HG03095 (cell line): ENCODE results near the gene KRTAP5-9.
"Not testable (repeated sequence)": the region's sequence is repeated elsewhere in the genome, so short reads cannot be mapped to it uniquely, and the experiment has no call there.

ENCODE experiments used
- ATAC-seq: cut with Tn5 transposase; IDR thresholded peaks from one replicate; pipeline ENCODE4 v1.9.1; 2021; ENCODE audit warnings: moderate library complexity; ENCODE audit not compliant: unreplicated experiment

KRTAP5-9 gene

GRCh38 chr11:71548120-71548519 is at the start of gene KRTAP5-9:
KRTAP5-9 (plus strand) TSS chr11:71548420; CDS start chr11:71548658, 238 bp downstream.
- ATAC-seq: no peak

- ATAC-seq: no peak
Measured at GRCh38 chr11:71499125-71499524, 49.1 kb upstream of the KRTAP5-9 start.

- no peak for ATAC-seq
Measured at GRCh38 chr11:71499546-71499945, 48.7 kb upstream of the KRTAP5-9 start.

GRCh38 chr11:71500601-71501021 is 47.6 kb upstream of the KRTAP5-9 start:
- no peak for ATAC-seq

- ATAC-seq: no peak
Measured at GRCh38 chr11:71501071-71501985, 46.9 kb upstream of the KRTAP5-9 start.

- no peak for ATAC-seq
Measured at GRCh38 chr11:71502026-71502425, 46.2 kb upstream of the KRTAP5-9 start.

- ATAC-seq: no peak
Measured at GRCh38 chr11:71502871-71503435, 45.3 kb upstream of the KRTAP5-9 start.

- no peak for ATAC-seq
Measured at GRCh38 chr11:71504531-71504930, 43.7 kb upstream of the KRTAP5-9 start.

- no peak for ATAC-seq
Measured at GRCh38 chr11:71505001-71505400, 43.2 kb upstream of the KRTAP5-9 start.

- no peak for ATAC-seq
Measured at GRCh38 chr11:71505781-71506180, 42.4 kb upstream of the KRTAP5-9 start.

GRCh38 chr11:71507102-71507501 is 41.1 kb upstream of the KRTAP5-9 start:
- ATAC-seq: no peak

GRCh38 chr11:71518506-71519471 is 29.4 kb upstream of the KRTAP5-9 start:
- ATAC-seq: no peak

GRCh38 chr11:71519546-71519945 is 28.7 kb upstream of the KRTAP5-9 start:
- no peak for ATAC-seq

GRCh38 chr11:71525188-71525937 is 22.9 kb upstream of the KRTAP5-9 start:
- ATAC-seq: no peak

GRCh38 chr11:71525938-71526495 is 22.2 kb upstream of the KRTAP5-9 start:
- no peak for ATAC-seq

- ATAC-seq: not testable (repeated sequence)
Measured at GRCh38 chr11:71526796-71527575, 21.2 kb upstream of the KRTAP5-9 start, which contains the start of gene KRTAP5-7. KRTAP5-7 (plus strand) TSS chr11:71527267; CDS start chr11:71527301, 34 bp downstream.

GRCh38 chr11:71527576-71528210 is 20.5 kb upstream of the KRTAP5-9 start:
- no peak for ATAC-seq

GRCh38 chr11:71530602-71531001 is 17.6 kb upstream of the KRTAP5-9 start:
- no peak for ATAC-seq
